DND-41 (cell line): ENCODE data around the gene DSTYK.
A peak's percentile ranks its signal among the peaks of the same experiment; 100 is the strongest.

Source experiments
- ATAC-seq: fragments of 200-7000 bp; cut with Tn5 transposase; 3 replicates; pipeline ENCODE4 v1.9.1; 2021; ENCODE audit warnings: low read depth; ENCODE audit not compliant: insufficient read depth
- DNase-seq: peaks from one replicate; pipeline ENCODE4 v3.0.0-alpha.2; 2020
- H2AFZ ChIP-seq: 2 replicates; pipeline ENCODE4 v1.6.0; 2012; ENCODE audit warnings: low read depth, low read length
- H3K27ac ChIP-seq: 2 replicates; pipeline ENCODE4 v1.5.1; 2012; ENCODE audit warnings: low read length, inconsistent platforms
- H3K27me3 ChIP-seq: fragments of 200-600 bp; sonication (generic); 2 replicates; pipeline ENCODE4 v1.6.0; 2012; ENCODE audit warnings: low read length, mild to moderate bottlenecking, inconsistent platforms; ENCODE audit not compliant: insufficient read depth, poor library complexity
- H3K36me3 ChIP-seq: 2 replicates; pipeline ENCODE4 v1.5.1; 2012; ENCODE audit warnings: low read length, inconsistent platforms; ENCODE audit not compliant: insufficient read depth
- H3K4me1 ChIP-seq: 2 replicates; pipeline ENCODE4 v1.5.1; 2012; ENCODE audit warnings: mild to moderate bottlenecking, low read length; ENCODE audit not compliant: insufficient read depth
- H3K4me2 ChIP-seq: 2 replicates; pipeline ENCODE4 v1.6.0; 2012; ENCODE audit warnings: mild to moderate bottlenecking, moderate library complexity, low read length, inconsistent platforms; ENCODE audit not compliant: insufficient read depth
- H3K4me3 ChIP-seq, 2 experiments: fragments of 200-600 bp in 1 of 2; shearing (Covaris generic) in 1 of 2; 2 replicates each; pipeline ENCODE4 v1.5.1; 2012 to 2016; ENCODE audit warnings: inconsistent platforms in 2 of 2, low read length in 2 of 2, mild to moderate bottlenecking in 2 of 2, low read depth in 1 of 2, moderate library complexity in 1 of 2
- H3K79me2 ChIP-seq: 2 replicates; pipeline ENCODE4 v1.6.0; 2012; ENCODE audit warnings: low read length, inconsistent platforms; ENCODE audit not compliant: insufficient read depth
- H3K9ac ChIP-seq: 2 replicates; pipeline ENCODE4 v1.6.0; 2012; ENCODE audit warnings: low read depth, mild to moderate bottlenecking, inconsistent platforms, low read length, moderate library complexity
- H3K9me3 ChIP-seq: 2 replicates; pipeline ENCODE4 v1.5.1; 2012; ENCODE audit warnings: low read length, moderate library complexity, mild to moderate bottlenecking, inconsistent platforms; ENCODE audit not compliant: insufficient read depth, severe bottlenecking
- H4K20me1 ChIP-seq: 2 replicates; pipeline ENCODE4 v1.6.0; 2012; ENCODE audit warnings: low read length; ENCODE audit not compliant: insufficient read depth
- CTCF ChIP-seq: IDR thresholded peaks from 2 replicates; pipeline ENCODE4 v1.5.1; 2012; ENCODE audit warnings: borderline replicate concordance, low read length, moderate library complexity, mild to moderate bottlenecking; ENCODE audit not compliant: poor library complexity, severe bottlenecking; ENCODE audit errors: extremely low read depth
- EZH2 ChIP-seq: IDR thresholded peaks from 3 replicates; pipeline ENCODE4 v1.6.1; 2012; ENCODE audit warnings: borderline replicate concordance, low read depth, mild to moderate bottlenecking, moderate library complexity, low read length, inconsistent platforms; ENCODE audit not compliant: severe bottlenecking

DSTYK gene

DNA sequence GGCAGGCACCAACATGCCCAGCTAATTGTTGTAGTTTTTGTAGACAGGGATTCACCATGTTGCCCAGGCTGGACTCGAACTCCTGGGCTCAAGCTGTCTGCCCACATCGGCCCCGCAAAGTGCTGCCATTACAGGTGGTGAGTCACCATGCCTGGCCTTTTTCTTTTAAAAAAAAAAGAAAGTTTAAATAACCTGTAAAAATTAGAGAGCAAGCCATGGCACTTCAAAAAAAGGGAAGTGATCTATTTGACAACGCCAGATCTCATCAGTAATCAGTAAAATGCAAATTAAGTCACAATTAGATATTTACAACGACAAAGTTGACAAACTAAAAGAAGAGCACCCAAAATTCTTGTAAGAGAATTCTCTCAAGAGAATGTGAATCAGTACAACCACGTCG is 86.8 kb downstream of the DSTYK start:
- no peak for DNase-seq

DNA sequence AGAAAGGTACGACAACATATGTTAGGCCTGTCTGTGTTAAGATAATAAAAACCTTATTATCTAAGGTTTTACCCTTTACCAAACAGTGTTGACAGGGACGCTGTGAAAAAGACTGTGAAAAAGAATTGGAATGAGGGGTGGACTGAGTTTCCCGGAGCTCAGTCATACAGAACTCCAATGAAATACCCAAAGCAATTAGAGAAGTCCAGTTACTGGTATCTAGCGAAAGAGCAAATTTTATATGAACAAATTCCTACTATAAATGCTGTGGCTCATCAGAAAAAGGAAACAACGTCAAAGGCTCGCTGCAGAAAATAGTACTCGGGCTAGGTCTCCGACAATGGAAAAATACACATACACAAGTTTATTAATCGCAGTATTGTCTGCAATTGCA is 89.0 kb downstream of the DSTYK start:
- Histone ChIP-seq H3K9me3 (no peaks in the 10 kb centered on the region), H4K20me1 (peaks cover 8% of the 10 kb centered on the region; the same call in 1 of the 2 replicates), H3K36me3 (peaks cover 17% of the 10 kb centered on the region), H3K9ac (peak overlapping the region; percentile 73), H3K79me2 (peaks cover 42% of the 10 kb centered on the region), H2AFZ (peak overlapping the region; percentile 88), H3K27me3 (no peaks in the 10 kb centered on the region), H3K27ac (peak overlapping the region; percentile 99), H3K4me2 (peak overlapping the region; percentile 84), H3K4me3 (peak overlapping the region; percentile 94 to 96; a peak in 3 of 4 replicates), H3K4me1 (peaks cover 33% of the 10 kb centered on the region)
- ATAC-seq = peak; percentile 18
- TF ChIP-seq CTCF = no peak
- no peak for TF ChIP-seq EZH2
- no peak for DNase-seq

More for the DNA sequence above, 86.8 kb downstream of the DSTYK start:
- Histone ChIP-seq H2AFZ (no peak overlapping the region), H3K4me3 (no peak overlapping the region), H3K27ac (no peak overlapping the region), H3K4me1 (peaks cover 23% of the 10 kb centered on the region), H3K9me3 (no peaks in the 10 kb centered on the region), H3K36me3 (peaks cover 4% of the 10 kb centered on the region), H4K20me1 (peaks cover 8% of the 10 kb centered on the region; the same call in 1 of the 2 replicates), H3K4me2 (no peak overlapping the region), H3K9ac (no peak overlapping the region), H3K27me3 (no peaks in the 10 kb centered on the region), H3K79me2 (peaks cover 21% of the 10 kb centered on the region)
- ATAC-seq = no peak
- TF ChIP-seq CTCF (no peak), EZH2 (no peak)

DNA sequence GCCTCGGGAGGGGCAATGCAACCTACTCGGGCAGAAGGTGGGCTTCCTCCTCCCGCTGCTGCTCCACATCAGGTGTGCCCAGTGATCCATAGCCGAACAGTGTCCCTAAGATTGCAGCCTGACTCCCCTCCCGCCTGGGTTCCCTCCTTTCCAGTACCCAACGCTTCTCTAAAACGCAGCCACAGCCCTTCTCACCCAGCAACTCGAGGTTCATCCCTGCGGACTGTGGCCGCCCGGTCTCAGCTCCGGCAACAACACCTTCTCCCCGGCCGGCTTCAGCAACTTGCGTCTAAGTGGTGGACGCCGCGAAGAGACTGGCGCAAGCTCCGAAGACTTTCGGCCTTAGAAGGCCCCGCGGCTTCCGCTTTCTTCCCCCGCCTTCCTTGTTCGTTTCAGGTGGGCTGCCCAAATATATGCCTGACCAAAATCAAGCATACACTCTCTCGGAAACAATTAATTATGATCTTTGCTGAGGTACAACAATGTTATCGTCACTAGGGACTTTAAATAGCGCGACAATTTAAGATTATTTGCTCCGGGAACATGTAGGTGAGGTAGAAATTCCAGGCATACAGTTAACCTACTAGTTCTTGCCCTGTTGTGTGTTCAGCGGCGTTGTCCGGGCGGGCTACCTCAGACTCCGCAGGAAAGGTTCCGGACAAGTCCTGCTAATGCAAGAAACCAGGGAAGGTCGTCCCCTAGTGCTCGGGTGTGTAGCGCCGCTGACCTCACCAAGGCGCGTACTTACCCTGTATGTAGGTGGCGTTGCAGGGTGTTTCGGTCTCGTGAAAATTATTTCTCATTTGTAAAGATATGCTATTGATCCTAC is 89.6 kb downstream of the DSTYK start, which contains the start of gene RBBP5:
TSS of gene RBBP5 (minus strand) at position 319 of the 829 bp plus-strand sequence. CDS start at position 214, 105 bp downstream.
- no peak for TF ChIP-seq EZH2
- TF ChIP-seq CTCF = peak; percentile 84
- Histone ChIP-seq H3K9ac (peak within 1 kb of the TSS; percentile 73), H3K4me2 (peak within 1 kb of the TSS; percentile 84), H3K27ac (peak within 1 kb of the TSS; percentile 99), H3K27me3 (no peaks in the 10 kb centered on the region), H3K79me2 (peaks cover 46% of the 10 kb centered on the region), H3K9me3 (no peaks in the 10 kb centered on the region), H4K20me1 (peaks cover 8% of the 10 kb centered on the region; the same call in 1 of the 2 replicates), H2AFZ (peak within 1 kb of the TSS; percentile 88), H3K4me3 (peak within 1 kb of the TSS; percentile 94 to 96), H3K4me1 (peaks cover 33% of the 10 kb centered on the region), H3K36me3 (peaks cover 17% of the 10 kb centered on the region)
- DNase-seq = peak; percentile 97
- peak; percentile 99 for ATAC-seq
